Thyroid gland (tissue), 4 donors: ENCODE results near the gene SPATS1. TPM values are rescaled to one million over a fixed set of nuclear protein-coding genes. Genes with fewer than 3 reads are reported as not detected.

Source experiments
- DNase-seq, 2 donors: peaks; one replicate each; pipeline ENCODE4 v3.0.0-alpha.2; 2019
- H3K27ac ChIP-seq, 3 donors: fragments of 200-600 bp; sonication (generic); 1 replicate in 2 of 3; 2 replicates in 1 of 3; pipeline ENCODE4 v1.5.1; 2016 to 2019; ENCODE audit warnings: mild to moderate bottlenecking in 1 of 3, moderate library complexity in 1 of 3
- H3K27me3 ChIP-seq: fragments of 200-600 bp; sonication (generic); one replicate; pipeline ENCODE4 v1.5.1; 2019
- H3K36me3 ChIP-seq, 2 donors: fragments of 200-600 bp; sonication (generic); one replicate each; pipeline ENCODE4 v1.5.1; 2016 to 2019
- H3K4me1 ChIP-seq, 2 donors: fragments of 200-600 bp; sonication (generic); one replicate each; pipeline ENCODE4 v1.5.1; 2017 to 2019
- H3K4me3 ChIP-seq, 3 donors: fragments of 200-600 bp; sonication (generic); replicated peaks in 1 of 3; 1 replicate in 2 of 3; 2 replicates in 1 of 3; pipeline ENCODE4 v1.5.1; 2016; ENCODE audit warnings: mild to moderate bottlenecking in 1 of 3
- H3K9me3 ChIP-seq: fragments of 200-600 bp; sonication (generic); one replicate; pipeline ENCODE4 v1.5.1; 2017
- POLR2A ChIP-seq, 2 donors: fragments of 450-650 bp; IDR thresholded peaks; one replicate each; pipeline ENCODE4 v1.6.1; 2017; ENCODE audit warnings: antibody characterized with exemption in 2 of 2, mild to moderate bottlenecking in 2 of 2, moderate library complexity in 1 of 2
- WGBS, 2 donors: methylation state at CpG; one replicate each; pipeline ENCODE4 v1.1.5; 2017; 5-methylcytosine and 5-hydroxymethylcytosine counted together
- intact Hi-C: fragments of 100-400 bp; cut with DNase I; formaldehyde crosslinking; loops from one replicate; pipeline ENCODE4 v1.15.1; 2023
- total RNA-seq, 4 donors: library from RNA; depleted of rRNA; stranded (reverse); fragments of >200 nt; gene quantifications; one replicate each; pipeline ENCODE4 v1.2.3, GENCODE V29; 2016
- TF ChIP-seq, protein P1 (sequence below), 6 experiments: fragments of 200-600 bp in 3 of 6; fragments of 450-650 bp in 3 of 6; sonication (generic) in 3 of 6; IDR thresholded peaks; one replicate each; pipeline ENCODE4 v1.5.1; 2016 to 2019; ENCODE audit warnings: antibody characterized with exemption in 6 of 6, mild to moderate bottlenecking in 2 of 6, inconsistent platforms in 1 of 6, moderate library complexity in 1 of 6

The SPATS1 gene
- total RNA-seq, 4 donors from 2014 or later, result not detected

DNA sequence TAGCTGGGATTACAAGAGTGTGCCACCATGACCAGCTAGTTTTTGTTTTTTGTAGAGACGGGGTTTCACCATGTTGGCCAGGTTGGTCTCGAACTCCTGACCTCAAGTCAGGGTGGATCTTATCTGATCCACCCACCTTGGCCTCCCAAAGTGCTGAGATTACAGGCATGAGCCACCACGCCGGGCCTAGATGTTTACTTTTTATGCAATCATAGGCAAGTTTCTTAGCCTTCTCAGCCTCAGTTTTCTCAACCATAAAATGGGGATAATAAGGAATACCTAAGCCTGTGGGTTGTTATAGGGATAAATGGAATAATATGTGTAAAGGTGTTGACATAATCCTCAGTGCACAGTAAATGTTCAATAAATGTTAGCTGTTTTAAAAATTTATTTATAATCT, 9.8 kb downstream of the SPATS1 start:
- WGBS, 2 donors, result 86 to 93% methylated on average over 4 of the region's 4 CpGs
- H3K36me3 ChIP-seq, result no peaks in the 10 kb centered on the region
- H3K4me3 ChIP-seq, result no peak overlapping the region
- no peak overlapping the region for H3K27ac ChIP-seq
- H3K4me1 ChIP-seq, result no peaks in the 10 kb centered on the region
- no peaks in the 10 kb centered on the region for H3K9me3 ChIP-seq
- DNase-seq, result no peak
- no peaks in the 10 kb centered on the region for H3K27me3 ChIP-seq
- TF ChIP-seq, protein P1, sequence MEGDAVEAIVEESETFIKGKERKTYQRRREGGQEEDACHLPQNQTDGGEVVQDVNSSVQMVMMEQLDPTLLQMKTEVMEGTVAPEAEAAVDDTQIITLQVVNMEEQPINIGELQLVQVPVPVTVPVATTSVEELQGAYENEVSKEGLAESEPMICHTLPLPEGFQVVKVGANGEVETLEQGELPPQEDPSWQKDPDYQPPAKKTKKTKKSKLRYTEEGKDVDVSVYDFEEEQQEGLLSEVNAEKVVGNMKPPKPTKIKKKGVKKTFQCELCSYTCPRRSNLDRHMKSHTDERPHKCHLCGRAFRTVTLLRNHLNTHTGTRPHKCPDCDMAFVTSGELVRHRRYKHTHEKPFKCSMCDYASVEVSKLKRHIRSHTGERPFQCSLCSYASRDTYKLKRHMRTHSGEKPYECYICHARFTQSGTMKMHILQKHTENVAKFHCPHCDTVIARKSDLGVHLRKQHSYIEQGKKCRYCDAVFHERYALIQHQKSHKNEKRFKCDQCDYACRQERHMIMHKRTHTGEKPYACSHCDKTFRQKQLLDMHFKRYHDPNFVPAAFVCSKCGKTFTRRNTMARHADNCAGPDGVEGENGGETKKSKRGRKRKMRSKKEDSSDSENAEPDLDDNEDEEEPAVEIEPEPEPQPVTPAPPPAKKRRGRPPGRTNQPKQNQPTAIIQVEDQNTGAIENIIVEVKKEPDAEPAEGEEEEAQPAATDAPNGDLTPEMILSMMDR (IDR thresholded peaks at IDR 0.05), result no peak
- intact Hi-C loops, result no loop called here

DNA sequence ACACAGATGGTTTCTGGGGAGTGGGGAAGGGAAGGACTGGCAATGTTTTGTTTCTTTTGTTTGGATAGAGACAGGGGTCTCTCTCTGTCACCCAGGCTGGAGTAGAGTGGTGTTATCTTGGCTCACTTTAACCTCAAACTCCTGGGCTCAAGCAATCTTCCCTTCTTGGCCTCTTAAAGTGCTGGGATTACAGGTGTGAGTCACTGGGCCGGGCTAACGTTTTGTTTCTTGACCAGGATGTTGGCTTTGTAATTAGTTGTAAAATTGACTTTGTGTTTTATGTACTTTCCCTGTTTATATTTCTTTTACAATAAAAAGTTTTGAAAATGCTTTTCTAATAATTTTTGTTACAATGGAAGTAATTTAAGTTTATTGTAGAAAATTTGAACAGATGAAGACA, 10.9 kb downstream of the SPATS1 start:
- intact Hi-C loops, result no loop called here
- WGBS, 2 donors, result 59% methylated on average over 2 of the region's 2 CpGs
- Histone ChIP-seq H3K9me3 (no peaks in the 10 kb centered on the region), H3K36me3 (no peaks in the 10 kb centered on the region), H3K27me3 (no peaks in the 10 kb centered on the region), H3K4me3 (no peak overlapping the region), H3K4me1 (no peaks in the 10 kb centered on the region), H3K27ac (no peak overlapping the region)
- DNase-seq, result no peak
- TF ChIP-seq POLR2A (IDR thresholded peaks at IDR 0.05), result no peak
- TF ChIP-seq, protein P1 (IDR thresholded peaks at IDR 0.05), result no peak

DNA sequence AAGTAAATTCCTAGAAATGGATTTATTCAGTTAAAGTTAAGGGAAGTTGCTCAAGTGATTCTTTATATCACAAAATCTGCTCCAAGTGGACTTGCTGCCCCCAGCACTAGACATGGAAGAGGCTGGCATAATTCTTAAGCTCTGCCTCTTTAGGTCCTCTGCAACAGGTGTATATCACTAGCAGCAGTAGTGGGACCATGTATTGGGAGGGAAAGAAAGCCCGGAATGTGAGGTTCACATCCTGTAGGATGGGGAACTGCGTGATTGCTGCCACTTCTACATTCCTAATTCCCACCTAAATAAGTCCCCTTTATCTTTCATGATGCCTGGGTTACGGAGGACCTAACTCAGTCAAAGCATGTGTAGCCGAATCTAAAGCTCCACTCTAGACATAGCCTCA, 13.2 kb downstream of the SPATS1 start:
- 76 to 83% methylated on average over 4 of the region's 4 CpGs for WGBS, 2 donors
- Histone ChIP-seq H3K27me3 (no peaks in the 10 kb centered on the region), H3K4me1 (no peaks in the 10 kb centered on the region), H3K36me3 (no peaks in the 10 kb centered on the region), H3K9me3 (no peaks in the 10 kb centered on the region), H3K27ac (no peak overlapping the region), H3K4me3 (no peak overlapping the region)
- intact Hi-C loops, result no loop called here
- TF ChIP-seq POLR2A (IDR thresholded peaks at IDR 0.05), result no peak
- TF ChIP-seq, protein P1 (IDR thresholded peaks at IDR 0.05), result no peak
- no peak for DNase-seq

DNA sequence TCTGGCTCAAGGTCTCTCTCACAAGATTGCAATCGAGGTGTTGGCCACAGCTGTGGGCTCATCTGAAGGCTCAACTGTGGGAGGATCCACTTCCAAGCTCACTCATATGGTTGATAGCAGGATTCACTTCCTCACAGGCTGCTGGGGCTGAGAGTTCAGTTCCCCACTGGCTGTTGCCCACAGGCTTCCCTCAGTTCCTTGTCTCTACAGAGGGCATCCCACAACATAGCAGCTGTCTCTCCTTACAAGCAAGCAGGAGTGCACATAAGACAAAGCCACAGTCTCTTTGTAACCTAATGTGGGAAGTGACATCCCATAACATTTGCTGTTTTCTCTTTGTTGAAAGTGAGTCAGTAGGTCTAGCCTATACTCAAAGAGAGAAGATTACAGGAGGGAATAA, 14.0 kb downstream of the SPATS1 start:
- WGBS, 2 donors, result 69 to 77% methylated on average over 1 of the region's 1 CpG
- Histone ChIP-seq H3K4me1 (no peaks in the 10 kb centered on the region), H3K9me3 (no peaks in the 10 kb centered on the region), H3K36me3 (no peaks in the 10 kb centered on the region), H3K27ac (no peak overlapping the region), H3K4me3 (no peak overlapping the region), H3K27me3 (no peaks in the 10 kb centered on the region)
- TF ChIP-seq, protein P1 (IDR thresholded peaks at IDR 0.05), result no peak
- no peak for TF ChIP-seq POLR2A (IDR thresholded peaks at IDR 0.05)
- DNase-seq, result no peak
- intact Hi-C loops, result no loop called here

DNA sequence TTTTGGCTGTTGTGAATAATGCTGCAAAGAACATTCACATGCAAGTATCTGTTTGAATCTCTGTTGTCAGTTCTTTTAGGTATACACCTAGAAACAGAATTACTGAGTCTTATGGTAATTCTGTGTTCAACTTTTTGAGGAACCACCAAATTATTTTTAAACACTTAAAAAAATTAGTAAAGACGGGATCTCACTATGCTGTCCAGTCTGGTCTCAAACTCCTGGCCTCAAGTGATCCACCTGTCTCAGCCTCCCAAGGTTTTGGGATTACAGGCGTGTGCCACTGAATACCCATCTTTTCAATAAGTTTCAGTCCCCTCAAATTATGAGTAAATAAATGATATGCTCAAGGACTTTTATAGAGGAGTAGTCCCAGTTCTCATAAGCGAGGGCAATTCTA, 17.5 kb downstream of the SPATS1 start:
- Histone ChIP-seq H3K36me3 (no peaks in the 10 kb centered on the region), H3K9me3 (no peaks in the 10 kb centered on the region), H3K4me3 (no peak overlapping the region), H3K27ac (no peak overlapping the region), H3K27me3 (no peaks in the 10 kb centered on the region), H3K4me1 (no peaks in the 10 kb centered on the region)
- no peak for DNase-seq
- TF ChIP-seq POLR2A (IDR thresholded peaks at IDR 0.05), result no peak
- TF ChIP-seq, protein P1 (IDR thresholded peaks at IDR 0.05), result no peak
- intact Hi-C loops, result no loop called here
- 88 to 91% methylated on average over 3 of the region's 3 CpGs for WGBS, 2 donors
